ENCODE results near the gene ZCWPW1.

Gene ZCWPW1

GRCh38 chr7:100434297-100435144 is 6.0 kb upstream of the ZCWPW1 start:
- DNase-seq, result no peak
- intact Hi-C loops (cut with DNase I), result no loop called here

- intact Hi-C loops (cut with DNase I), result no loop called here
- DNase-seq, result no peak
Observed at GRCh38 chr7:100433592-100434296, 5.2 kb upstream of the ZCWPW1 start.

DNA sequence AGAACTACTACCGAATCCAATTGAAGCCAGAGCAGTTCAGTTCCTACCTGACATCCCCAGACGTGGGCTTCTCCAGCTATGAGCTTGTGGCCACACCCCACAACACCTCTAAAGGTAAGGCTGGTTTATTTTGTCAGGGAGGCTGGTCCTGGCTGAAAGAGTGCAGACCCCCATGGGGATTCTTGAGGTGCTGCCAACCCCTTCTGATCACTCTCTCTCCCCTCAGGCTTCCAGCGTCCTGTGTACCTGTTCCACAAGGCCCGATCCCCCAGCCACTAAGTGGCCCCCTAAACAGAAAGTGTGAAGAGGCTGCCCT is 4.7 kb upstream of the ZCWPW1 start:
- no peak for DNase-seq
- intact Hi-C loops (cut with DNase I), result no loop called here

DNA sequence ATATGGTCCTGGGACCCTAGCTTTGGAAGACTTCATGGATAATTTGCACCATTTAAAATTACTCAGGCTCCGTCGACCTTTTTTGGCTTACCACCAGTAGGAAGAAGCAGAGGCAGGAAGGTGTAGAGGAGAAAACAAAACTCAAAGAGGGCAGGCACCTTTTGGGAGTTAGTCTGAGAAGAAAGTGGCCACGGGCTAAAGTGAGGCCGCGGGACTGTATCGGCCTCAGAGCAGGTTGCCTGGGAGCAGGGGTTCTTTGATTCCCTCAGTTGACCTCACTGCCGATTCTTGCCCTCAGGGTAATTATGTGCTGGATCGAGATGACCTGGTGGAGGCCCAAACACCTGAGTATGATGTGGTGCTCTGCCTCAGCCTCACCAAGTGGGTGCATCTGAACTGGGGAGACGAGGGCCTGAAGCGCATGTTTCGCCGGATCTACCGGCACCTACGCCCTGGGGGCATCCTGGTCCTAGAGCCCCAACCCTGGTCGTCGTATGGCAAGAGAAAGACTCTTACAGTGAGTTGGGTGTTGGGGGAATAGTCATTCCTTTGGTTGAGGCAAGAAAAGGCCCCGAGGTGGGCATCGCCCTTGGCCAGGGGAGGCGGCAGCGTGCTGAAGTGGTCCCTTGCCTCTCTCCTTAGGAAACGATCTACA is 4.2 kb upstream of the ZCWPW1 start:
- DNase-seq, result no peak
- intact Hi-C loops (cut with DNase I), result no loop called here

DNA sequence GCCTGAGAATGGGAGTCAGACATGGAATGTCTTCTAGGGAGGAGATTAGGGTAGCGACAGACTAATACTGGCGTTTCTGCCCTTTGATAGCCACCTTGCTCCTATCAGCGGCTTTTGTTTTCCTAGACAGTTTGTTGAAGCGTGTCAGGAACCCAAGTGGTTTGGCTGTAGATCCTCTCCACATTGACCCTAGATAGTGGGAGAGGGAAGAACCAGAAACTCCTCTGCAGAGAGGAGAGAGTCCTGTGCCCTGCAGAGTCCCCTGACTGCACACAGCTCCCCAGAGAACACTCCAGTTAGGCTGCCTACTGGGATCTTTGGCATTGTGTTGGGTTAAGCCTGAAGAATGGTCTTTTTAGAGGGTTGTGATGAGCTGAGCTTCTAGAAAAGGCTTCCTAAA is 3.5 kb upstream of the ZCWPW1 start:
- intact Hi-C loops (cut with DNase I), result no loop called here
- no peak for DNase-seq

GRCh38 chr7:100431286-100431735 is 2.8 kb upstream of the ZCWPW1 start:
- intact Hi-C loops (cut with DNase I), result no loop called here

GRCh38 chr7:100430493-100431285 is 2.2 kb upstream of the ZCWPW1 start:
- intact Hi-C loops (cut with DNase I), result no loop called here
- DNase-seq, result peak in 1 of 10 donors; percentile 72

More at GRCh38 chr7:100431286-100431735, 2.8 kb upstream of the ZCWPW1 start:
- peak in 1 of 10 donors; percentile 75 for DNase-seq

- intact Hi-C loops (cut with DNase I), result no loop called here
- peak; percentile 89 to 99 (median 94) for DNase-seq
Observed at GRCh38 chr7:100429637-100430492, 1.4 kb upstream of the ZCWPW1 start, which contains the start of gene MEPCE. Gene MEPCE, plus strand, starts transcription at chr7:100429831. Its CDS starts 188 bp downstream, at chr7:100430019.

DNA sequence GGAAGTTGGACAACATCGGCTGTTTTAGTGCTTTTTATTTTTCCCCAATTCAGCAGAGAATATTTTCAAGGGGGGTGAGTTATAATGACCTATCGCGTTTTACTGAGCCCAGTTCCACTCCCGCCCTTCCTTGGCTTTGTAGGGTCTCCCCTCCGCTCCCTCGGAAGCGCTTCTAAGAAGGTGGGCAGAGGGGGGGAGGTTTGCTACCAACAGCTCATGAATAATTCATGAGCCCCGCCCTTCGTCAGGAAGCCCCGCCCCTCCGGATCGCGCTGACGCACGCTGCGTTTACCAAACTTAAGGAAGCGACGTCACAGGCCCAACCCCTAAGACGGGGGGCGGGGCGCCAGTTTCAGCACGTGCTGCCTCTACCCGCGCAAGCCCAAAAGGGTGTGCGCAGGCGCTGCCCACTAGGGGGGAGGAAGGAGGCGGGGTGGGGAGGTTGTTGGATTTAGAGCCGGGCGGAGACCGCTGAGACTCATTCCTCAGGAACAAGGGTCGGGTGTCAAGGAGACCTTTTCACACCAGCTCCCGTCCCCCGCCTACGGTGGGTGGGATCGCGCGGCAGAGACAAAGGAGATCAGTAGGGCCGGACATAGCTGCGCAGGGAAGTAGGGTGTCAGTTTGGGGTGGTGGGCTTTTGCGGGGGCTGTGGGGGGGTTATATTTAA is 599 bp upstream of the ZCWPW1 start:
- intact Hi-C loops (cut with DNase I), result loop anchor here (1.0 kb wide), 1 partner anchor 34 kb away; no protein-coding TSS in a partner anchor
- DNase-seq, result peak; percentile 99 to 100 (median 100)

DNA sequence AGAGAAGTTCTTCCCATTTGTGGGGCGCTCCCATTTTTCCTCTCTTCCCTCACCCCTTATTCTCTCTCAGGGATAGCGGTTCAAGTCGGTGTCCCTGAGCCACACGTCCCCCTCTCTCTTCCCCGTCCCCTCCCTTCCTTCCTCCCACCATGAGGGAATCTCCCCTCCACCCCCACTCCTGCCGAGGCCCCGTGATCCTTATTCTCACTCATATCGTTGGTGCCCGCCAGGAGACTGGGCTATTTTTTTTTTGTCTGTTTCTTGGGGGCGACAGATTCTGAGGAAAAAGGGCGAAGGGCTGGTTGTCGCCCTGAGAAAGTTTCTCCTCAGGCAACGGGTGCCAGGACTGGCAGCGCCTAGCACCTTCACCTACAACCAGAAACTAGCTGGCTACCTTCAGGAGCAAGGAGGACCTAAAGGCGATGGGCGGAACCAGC is 723 bp downstream of the ZCWPW1 start:
- DNase-seq, result no peak
- intact Hi-C loops (cut with DNase I), result loop anchor here (1.0 kb wide), 1 partner anchor 36 kb away; no protein-coding TSS in a partner anchor

- intact Hi-C loops (cut with DNase I), result no loop called here
- DNase-seq, result no peak
Observed at GRCh38 chr7:100426516-100426915, 2.0 kb downstream of the ZCWPW1 start.

DNA sequence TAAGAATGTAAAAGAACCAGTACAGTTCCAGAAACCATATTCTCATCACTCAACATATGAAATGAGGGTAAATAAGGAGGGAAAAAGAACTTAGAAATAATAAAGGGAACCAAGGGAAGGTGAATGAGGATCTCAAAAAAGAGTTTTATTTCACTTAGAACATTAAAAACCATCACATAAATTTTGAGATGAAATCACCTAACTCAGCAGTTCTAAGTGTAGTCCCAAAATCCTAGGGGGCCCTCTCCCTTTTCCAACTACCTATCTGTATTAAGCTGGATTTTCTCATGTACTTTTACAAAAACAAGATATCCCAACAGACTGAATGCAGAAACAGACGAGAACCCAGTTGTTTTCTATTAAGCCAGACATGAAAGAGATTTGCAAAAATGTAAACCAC is 3.2 kb downstream of the ZCWPW1 start:
- no peak for DNase-seq
- intact Hi-C loops (cut with DNase I), result no loop called here

DNA sequence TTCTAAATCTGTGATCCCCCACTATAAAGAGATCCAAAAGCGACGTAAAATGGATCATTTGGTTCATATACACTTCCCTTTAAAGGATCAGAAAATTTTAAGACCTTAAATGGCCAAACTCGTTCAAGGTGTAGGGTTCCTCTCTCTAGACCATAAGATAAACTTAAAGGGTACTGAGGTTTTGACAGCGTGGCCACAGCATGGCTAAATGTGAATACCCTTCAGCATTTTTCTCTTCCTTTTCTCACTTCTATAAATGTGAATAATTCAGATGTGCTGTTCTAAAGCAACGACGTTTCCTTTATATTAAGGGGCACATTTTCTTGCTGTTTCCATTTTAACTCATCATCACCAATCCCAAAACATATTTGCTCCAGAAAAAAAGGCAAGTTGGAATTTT is 5.2 kb downstream of the ZCWPW1 start:
- DNase-seq, result no peak
- intact Hi-C loops (cut with DNase I), result no loop called here

GRCh38 chr7:100419660-100420226 is 8.8 kb downstream of the ZCWPW1 start:
- no peak for DNase-seq
- intact Hi-C loops (cut with DNase I), result no loop called here

GRCh38 chr7:100418930-100419659 is 9.4 kb downstream of the ZCWPW1 start:
- DNase-seq, result no peak
- intact Hi-C loops (cut with DNase I), result no loop called here

DNA sequence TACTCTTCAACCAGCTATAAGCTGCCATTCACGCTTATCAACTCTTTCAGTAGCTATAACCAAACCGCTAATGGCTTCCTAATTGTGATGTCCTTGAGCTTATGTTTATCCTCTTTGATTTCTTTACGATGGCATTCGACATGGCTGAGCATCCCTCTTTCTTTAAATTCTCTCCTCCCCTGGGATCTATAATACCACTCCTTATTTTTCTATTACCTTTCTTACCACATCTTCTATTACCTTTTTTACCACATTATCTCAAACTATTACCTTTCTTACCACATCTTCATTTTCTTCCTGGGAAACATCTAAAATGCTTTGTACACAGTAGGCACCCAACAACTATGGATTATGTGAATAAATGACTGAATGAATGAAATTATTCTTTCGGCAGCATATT is 13.1 kb downstream of the ZCWPW1 start:
- no peak for DNase-seq
- intact Hi-C loops (cut with DNase I), result no loop called here

DNA sequence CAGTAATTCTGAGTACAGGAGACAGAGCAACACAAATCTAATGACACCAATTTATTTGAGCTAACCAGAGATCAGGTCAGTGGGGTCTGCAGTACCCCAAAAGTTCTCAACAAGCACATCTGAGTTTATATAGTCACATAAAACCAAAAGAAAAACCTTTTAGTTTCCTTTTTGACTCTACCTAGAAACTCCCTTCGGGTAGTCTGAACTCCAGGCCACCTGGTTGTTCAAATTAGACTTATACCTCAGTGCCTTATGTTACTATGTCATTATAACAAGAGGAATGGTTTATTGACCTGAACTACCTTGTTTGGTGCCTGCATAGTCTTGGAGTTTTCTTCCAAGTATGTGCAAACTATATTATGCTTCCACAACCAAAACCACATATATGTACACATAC is 14.6 kb downstream of the ZCWPW1 start:
- DNase-seq, result no peak
- intact Hi-C loops (cut with DNase I), result no loop called here

DNA sequence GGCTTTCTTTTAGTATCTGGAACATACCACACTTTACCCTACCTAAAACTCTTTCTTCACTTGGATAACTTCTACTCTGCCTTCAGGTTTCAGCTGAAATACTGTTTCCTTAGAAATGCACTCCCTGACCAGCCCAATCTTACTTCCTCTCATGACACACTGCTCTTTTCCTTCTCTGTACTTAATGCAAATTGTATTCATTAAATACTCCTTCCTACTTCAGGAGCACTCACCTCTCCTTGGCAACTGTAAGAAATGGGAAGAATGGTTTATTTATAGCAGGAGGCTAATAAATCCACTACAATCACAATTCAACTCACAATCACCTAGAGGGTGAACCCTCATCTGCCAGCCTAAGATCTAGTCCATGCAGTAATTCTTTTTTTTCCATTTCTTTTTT is 15.2 kb downstream of the ZCWPW1 start:
- intact Hi-C loops (cut with DNase I), result no loop called here
- no peak for DNase-seq

Measured in posterior cingulate gyrus (tissue), 11 donors.